Measurements from ENCODE around the gene WTIP.
"Not testable (repeated sequence)": the region's sequence is repeated elsewhere in the genome, so short reads cannot be mapped to it uniquely, and the experiment has no call there.

WTIP gene

DNA sequence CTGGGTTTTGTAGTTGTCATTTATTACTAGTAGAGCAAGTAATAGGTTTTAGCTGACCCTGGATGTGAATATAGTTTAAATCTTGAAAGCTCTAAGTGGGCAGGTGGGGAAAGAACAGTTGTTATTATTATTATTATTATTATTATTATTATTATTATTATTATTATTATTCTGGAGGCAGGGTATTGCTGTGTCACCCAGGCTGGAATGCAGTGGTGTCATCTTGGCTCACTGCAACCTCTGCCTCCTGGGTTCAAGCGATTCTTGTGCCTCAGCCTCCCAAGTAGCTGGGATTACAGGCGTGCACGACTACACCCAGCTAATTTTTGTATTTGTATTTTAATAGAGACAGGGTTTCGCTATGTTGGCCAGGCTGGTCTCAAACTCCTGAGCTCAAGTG, 3.1 kb upstream of the WTIP start:
- DNase-seq (ENCODE audit: low read depth in 2 of 2), result not testable (repeated sequence)

DNA sequence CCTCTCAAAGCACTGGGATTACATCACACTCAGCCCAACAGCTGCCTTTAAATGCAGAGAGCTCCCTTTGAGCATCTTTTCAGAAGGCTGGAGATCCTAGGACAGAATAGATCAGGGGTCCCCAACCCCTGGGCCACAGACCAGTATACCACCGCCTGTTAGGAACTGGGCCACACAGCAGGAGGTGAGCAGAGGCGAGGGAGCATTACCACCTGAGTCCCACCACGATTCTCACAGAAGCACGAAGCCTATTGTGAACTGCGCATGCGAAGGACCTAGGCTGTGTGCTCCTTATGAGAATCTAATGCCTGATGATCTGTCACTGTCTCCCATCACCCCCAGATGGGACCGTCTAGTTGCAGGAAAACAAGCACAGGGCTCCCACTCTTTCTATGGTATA, 2.2 kb upstream of the WTIP start:
- no peak for DNase-seq (ENCODE audit: low read depth in 2 of 2)

DNA sequence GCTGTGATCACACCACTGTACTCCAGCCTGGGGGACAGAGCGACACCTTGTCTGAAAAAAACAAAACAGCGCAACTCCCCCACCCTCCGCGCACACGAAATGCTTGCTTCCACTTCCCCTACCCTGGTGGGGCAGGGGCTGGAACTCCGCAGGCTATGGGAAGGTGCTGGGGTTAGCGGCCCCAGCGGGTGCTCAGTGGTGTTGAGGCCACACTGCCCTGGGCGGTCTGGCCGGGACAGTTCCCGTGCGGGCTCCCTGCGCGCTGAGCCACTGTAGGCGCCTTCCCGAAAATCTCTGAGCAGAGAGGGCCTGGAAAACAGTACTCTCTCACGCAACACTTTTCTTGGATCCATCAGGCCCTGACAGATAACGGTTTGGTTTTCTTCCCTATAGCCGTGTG, 1.1 kb upstream of the WTIP start:
- DNase-seq (ENCODE audit: low read depth in 2 of 2), result no peak

DNA sequence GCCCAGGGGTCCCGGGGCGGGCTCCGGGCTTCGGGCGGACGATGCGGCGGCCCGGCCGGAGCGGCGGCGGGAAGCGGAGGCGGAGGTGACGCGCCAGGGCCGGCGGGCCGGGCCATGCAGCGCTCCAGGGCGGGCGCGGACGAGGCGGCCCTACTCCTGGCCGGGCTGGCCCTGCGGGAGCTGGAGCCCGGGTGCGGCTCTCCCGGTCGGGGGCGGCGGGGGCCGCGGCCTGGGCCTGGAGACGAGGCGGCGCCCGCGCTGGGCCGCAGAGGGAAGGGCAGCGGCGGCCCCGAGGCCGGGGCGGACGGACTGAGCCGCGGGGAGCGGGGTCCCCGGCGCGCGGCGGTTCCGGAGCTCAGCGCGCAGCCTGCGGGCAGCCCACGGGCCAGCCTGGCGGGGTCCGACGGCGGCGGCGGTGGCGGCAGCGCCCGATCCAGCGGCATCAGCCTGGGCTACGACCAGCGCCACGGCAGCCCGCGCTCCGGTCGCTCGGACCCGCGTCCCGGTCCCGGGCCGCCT, 362 bp downstream of the WTIP start:
- no peak for DNase-seq (ENCODE audit: low read depth in 2 of 2)

DNA sequence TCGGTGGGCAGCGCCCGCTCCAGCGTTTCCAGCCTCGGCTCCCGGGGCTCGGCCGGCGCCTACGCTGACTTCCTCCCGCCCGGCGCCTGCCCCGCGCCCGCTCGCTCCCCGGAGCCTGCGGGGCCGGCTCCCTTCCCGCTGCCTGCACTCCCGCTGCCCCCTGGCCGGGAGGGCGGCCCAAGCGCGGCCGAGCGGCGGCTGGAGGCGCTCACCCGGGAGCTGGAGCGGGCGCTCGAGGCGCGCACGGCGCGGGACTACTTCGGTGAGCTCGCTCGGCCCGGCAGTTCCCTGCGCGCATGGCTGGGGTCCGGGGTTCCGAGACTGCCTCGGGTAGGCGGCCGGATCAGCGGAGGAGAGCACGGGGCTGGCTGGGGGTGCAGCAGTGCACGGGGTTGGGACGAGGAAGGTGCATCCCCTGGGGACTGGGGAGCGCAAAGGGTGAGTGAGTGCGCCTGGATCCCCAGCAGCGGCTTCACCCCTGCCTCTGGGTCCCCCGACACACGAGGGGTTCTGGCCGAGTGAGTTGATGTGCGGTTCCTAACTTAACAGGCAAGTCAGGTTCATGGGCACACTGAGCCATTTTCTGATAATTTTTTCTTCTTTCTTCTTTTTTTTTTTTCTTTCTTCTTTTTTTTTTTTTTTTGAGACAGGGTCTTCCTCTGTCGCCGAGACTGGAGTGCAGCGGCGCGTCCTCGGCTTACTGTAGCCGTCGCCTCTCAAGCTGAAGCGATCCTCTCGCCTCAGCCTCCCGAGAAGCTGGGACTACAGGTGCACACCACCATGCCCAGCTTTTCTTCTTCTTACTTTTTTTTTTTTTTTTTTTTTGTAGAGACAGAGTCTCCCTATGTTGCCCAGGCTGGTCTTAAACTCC, 1.1 kb downstream of the WTIP start:
- DNase-seq (ENCODE audit: low read depth in 2 of 2), result no peak

DNA sequence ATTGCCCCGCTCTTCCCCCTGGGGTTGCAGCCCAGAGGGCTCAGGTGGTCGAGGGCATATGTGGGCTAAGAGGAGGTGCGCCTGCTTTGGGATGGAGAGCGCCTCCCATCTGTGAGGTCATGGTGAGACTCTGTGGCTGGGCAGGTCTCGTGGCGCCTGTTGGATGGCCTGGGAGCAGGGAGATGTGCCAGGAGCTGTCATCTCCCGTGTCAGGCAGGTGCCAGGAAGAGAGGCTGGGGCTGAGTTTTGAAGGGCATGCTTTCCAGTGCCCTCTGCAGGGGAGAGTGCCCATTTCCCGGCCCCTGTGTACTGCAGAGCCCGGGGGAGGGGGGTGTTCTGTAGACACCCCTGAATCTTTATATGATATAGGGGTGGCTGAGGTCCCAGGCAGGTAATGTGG, 2.8 kb downstream of the WTIP start:
- no peak for DNase-seq (ENCODE audit: low read depth in 2 of 2)

DNA sequence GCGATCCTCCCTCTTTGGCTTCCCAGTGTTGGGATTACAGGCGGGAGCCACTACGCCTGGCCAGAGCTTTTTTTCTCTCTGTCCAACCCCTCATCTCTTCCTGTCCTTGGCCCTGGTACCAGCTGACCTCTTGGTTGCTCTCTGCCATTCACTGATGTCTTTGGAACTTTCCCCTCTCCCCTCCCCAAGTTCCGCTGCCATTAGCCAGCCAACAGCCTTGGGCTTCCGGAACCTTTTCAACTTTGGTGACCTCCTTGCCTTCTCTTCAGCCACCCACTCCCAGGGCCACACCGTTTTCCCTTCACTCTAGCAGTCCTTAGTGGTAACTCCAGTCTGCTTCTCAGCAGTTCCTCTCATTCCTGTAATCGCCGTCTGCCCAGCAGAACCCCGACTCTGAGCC, 4.3 kb downstream of the WTIP start:
- DNase-seq (ENCODE audit: low read depth in 2 of 2), result no peak

DNA sequence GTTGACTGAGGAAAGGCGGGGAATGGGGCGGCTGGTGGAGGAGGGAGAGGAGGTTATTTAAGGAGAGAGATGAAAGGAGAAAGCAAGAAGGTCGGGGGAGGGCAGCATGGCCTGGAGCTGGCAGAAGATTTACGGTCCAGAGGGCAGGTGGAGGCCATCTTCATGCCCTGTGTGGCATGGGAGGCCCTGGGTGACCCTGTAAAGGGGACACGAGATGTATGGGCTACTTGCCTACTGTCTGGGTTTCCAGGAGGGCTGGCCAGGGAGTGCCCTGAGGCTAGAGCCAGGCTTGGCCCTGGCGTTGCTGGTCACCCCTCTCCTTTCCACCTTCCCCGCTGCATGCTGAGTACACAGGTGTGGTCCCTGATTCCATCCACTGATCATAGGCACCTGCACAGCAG, 6.1 kb downstream of the WTIP start:
- DNase-seq (ENCODE audit: low read depth in 2 of 2), result no peak

DNA sequence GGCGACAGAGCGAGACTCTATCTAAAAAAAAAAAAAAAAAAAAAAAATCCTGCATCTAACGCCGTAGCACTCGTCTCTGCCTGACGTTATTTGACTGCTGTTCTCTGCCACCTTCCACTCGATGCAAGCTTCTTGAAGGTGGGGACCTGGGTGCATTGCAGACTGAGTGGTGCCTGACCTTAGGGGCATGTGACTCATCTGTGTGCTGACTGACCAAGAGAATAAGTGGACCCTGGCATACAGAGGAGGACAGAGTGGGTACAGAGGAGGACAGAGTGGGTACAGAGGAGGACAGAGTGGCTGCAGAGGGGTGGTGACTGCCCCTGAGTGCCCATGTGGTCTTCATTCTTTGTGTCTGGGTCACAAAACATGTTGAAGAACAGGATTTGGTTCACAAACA, 7.6 kb downstream of the WTIP start:
- DNase-seq (ENCODE audit: low read depth in 2 of 2), result no peak

DNA sequence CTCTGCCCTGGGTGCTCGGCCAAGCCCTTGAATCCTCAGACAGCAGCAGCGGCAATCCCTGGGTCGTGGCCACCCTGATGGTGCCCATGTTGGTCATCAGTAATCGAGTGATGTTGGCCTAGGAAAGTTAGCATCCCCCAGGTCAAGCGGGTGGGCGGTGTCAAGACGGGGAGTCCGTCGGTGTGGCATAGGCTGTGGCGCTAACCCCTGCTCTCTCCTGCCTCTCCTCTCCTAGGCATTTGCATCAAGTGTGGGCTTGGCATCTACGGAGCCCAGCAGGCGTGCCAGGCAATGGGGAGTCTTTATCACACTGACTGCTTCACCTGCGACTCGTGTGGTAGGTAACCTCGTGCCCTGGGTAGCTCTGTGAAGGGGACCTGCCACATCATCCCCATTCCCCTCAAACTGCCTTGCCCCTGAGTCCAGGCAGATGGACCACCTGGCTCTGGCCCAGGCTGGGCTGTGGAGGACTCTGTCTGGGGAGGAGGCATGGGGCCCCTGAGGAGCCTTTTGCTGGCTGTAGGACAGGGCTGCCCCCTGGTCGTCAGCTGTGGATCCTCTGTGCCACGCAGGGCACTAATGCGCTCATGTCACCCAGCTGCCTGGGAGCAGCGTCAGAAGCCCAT, 8.7 kb downstream of the WTIP start:
- DNase-seq (ENCODE audit: low read depth in 2 of 2), result no peak

DNA sequence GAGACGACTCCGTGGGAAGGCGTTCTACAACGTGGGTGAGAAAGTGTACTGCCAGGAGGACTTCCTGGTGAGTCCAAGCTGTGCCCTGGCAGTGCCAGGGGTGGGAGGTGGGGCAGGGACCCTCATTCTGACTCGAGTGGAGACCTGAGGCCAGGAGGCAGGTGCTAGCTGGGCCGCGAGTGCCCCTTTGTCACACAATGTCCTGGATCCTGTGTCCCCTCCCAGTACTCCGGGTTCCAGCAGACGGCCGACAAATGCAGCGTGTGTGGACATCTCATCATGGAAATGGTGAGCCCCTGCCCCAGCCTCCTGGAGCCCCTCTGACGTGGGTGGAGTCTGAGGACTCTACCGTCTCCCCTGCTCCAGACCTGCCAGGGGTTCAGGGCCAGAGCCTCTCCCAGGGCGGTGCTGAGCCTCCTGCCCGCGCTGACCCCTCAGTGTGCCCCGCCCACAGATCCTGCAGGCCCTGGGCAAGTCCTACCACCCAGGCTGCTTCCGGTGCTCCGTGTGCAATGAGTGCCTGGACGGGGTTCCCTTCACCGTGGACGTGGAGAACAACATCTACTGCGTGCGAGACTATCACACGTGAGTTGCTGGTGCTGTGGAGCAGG, 11.6 kb downstream of the WTIP start:
- no peak for DNase-seq (ENCODE audit: low read depth in 2 of 2)

DNA sequence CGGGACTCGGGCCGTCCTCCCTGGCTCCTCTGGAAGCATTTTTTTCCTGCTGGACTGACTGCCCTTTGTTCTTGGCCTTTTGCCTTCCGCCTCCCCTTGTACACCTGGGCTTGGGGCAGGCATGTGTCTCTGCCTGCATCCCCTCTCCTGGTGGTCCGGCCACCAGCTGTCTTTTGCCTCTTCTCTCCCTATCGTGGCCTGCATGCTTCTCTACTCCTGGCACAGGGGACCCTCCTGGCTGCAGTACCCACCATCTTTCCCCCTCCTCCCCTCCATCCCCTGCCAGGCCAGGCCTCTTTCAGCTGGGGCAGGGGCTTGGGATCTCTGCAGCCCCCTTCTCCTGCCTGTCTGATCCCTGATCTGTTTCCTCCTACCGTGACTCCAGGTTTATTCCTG, 12.1 kb downstream of the WTIP start:
- no peak for DNase-seq (ENCODE audit: low read depth in 2 of 2)

DNA sequence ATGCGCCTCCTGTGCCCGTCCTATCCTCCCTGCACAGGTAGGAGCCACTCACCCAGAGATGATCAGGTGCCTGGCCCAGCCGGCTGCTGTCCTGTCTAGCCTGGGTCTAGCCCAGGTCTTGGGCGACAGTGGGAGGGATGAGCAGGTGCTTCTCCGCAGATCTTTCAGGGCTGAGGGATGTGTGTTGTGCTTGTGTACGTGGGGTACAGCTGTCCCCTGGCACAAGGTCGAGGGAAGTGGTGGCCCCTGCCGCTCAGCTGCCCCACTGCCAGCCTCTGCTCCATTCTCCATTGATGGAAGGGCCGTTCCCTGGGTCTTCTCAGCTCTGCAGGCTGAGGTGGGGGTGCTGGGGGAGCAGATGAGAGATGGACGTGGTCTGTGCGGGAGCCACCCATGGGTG, 13.0 kb downstream of the WTIP start:
- no peak for DNase-seq (ENCODE audit: low read depth in 2 of 2)

DNA sequence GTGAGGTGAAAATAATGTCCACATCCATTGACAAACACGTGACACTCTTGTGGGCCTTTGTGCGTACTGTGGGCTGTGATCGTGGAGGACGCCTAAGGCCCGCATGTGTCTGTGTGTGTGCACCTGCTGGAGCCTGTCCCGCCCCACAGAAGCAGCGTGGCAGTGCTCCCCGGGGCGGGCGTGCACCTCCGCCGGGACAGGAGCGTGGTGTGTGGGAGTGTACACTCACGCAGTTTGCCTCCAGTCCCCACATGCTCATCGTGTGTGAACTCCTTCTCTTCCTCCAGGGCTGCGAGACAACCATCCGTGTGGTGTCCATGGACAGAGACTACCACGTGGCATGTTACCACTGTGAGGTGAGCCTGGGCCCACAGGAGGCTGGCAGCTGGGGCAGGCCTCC, 13.9 kb downstream of the WTIP start:
- no peak for DNase-seq (ENCODE audit: low read depth in 2 of 2)

DNA sequence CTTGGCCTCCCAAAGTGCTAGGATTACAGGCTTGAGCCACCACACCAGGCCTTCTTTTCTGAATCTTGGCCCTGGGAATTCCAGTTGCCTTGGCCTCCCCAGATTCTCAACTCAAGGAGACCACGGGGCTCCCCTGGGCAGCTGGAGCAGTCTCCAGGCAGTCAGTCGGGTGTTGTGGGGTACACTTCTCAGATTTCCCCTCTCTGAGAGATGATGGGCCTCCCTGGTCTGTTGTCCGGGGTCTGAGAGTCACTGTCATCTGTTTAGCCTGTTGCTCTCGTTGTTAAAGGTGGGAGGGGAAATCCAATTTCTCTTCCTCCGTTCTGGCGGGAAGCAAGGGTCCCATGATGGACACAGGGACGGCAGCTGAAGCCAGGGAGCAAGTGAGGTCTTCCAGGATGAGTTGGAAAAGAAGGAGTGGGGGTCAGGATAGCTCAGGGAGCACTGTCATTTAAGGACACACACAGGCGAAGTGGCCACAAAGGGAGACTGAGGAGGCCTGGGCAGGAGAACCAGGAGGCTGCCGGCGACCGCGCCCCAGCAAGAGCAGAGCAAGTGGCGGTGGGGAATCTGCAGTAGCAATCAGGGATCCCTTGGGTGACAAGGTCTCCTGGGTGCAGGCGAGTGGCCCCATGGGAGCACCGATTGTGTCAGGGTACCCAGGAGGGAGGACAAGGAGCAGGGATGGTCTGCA, 15.7 kb downstream of the WTIP start:
- DNase-seq (ENCODE audit: low read depth in 2 of 2), result no peak

DNA sequence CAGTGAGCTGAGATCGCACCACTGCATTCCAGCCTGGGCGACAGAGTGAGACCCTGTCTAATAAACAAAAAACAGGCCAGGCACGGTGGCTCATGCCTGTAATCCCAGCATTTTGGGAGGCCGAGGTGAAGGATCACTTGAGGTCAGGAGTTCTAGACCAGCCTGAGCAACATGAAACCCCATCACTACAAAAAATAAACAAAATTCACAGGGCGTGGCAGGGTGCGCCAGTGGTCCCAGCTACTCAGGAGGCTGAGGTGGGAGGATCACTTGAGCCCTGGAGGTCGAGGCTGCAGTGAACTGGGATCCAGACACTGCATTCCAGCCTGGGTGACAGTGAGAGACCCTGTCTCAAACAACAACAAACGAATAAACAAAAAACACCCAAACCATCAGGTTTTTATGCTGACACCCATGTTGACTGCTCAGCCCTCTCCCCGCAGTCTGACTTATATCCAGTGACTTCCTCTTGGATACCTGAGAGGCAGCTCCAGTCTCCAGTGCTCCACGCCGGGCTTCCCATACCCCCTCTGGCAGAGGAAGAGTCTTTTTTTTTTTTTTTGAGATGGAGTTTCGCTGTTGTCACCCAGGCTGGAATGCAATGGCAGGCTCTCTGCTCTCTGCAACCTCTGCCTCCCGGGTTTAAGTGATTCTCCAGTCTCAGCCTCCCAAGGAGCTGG, 17.7 kb downstream of the WTIP start:
- no peak for DNase-seq (ENCODE audit: low read depth in 2 of 2)

DNA sequence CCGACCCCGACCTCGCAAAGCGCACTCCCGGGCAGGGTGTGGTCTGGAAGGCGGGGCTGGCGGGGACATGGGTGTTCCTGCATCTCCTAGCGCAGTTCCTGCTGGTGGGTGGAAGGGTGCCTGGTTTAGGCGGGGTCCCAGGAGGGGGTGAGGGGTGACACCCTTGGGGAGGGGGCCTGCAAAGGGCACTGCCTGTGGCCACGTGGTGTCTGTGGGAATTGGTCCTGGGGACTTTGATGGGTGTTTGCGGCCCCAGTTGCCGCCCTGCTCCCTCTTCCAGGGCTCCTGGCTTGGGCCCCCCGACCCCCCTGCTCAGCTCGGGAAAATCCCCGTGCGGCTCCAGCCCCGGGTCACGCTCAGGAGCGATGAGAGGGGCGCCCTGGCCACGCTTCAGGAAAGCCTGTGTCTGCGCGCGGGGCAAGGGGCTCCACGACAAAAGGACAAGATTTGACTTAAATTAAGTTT, 19.1 kb downstream of the WTIP start:
- DNase-seq (ENCODE audit: low read depth in 2 of 2), result no peak

DNA sequence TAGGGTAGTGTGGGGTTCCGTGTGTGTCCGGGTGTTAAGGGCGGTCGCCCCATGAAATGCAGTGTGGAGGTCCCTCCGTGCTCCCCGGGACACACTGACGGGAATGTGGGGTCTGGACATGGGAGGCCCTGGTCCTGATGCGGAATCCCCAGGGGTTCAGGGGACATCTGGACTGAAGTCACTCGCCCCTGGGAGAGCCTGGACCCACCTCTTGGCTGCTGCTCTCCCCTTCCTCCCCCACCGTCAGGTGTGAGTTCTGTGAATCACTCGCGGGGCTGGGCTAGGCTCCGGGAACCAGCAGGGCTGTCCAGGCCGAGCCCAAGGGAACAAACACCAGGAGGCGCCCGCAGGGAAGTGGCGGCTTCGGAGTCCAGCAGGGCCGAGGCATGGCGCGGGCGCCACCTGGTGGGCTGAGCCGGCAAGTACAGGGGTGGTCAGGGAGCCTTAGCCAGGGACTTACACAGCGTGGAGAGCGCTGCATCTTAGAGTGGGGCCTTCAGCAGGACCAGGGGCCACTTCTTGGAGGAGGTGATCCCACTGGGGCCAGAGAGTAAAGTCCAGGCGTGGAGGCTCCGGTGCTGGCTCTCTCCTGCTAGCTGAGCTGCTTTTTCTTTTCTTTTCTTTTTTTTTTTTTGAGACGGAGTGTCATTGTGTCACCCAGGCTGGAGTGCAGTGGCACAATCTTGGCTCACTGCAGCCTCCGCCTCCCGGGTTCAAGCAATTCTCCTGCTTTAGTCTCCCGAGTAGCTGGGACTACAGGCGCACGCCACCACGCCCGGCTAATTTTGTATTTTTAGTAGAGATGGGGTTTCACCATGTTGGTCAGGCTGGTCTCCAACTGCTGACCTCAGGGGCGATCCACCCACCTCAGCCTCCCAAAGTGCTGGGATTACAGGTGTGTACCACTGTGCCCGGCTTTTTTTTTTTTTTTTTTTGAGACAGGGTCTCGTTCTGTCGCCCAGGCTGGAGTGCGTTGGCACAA, 20.1 kb downstream of the WTIP start:
- peak; percentile 57 to 63 for DNase-seq (ENCODE audit: low read depth in 2 of 2)

DNA sequence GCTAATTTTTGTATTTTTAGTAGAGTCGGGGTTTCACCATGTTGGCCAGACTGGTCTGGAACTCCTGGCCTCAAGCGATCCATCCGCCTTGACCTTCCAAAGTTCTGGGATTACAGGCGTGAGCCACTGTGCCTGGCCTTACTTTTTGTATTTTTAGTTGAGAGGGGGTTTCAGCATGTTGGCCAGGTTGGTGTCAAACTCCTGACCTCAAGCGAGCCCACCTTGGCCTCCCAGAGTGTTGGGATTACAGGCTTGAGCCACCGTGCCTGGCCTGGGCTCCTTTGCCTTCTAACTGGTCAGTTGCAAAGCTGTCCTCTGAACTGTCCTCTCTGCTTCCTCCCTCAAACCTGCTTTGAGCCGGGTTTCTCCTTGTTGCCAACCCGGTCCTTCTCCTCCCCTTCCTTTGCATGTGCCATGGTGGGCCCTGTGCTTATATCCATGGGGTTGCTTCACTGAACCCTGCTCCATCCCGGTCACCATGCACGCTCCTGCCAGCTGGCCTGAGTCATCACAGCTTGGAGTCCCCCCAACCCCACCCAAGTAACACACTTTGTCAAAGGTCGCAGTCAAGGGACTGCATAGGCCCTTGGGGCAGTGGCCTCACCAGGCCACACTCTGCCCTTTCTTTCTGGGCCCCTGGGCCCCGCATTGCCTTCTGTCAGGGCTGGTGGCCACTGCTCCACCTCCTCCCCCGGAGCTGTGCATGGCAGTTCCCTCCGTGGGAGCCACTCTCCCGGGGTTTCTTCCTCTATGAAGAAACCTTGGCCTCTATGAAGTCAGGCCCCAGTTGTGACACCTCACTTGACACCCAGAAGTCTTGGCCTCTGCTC, 21.2 kb downstream of the WTIP start:
- DNase-seq (ENCODE audit: low read depth in 2 of 2), result no peak
